ENCODE data around the gene SEMA5B.

The SEMA5B gene

GRCh38 chr3:122931636-122932035 is 95.9 kb downstream of the SEMA5B start:
- no peak overlapping the region for H3K9ac ChIP-seq (ENCODE audit: low read depth, low read length)
- H3K27me3 ChIP-seq (ENCODE audit: control insufficient read depth, insufficient read depth, low read length): no peaks in the 10 kb centered on the region
- no peaks in the 10 kb centered on the region for H3K4me1 ChIP-seq (ENCODE audit: control insufficient read depth, insufficient read depth, low read length)
- no peaks in the 10 kb centered on the region for H3K9me3 ChIP-seq (ENCODE audit: control insufficient read depth, insufficient read depth, low read length)
- no peak overlapping the region for H3K4me3 ChIP-seq (ENCODE audit: low read depth, low read length)
- H3K27ac ChIP-seq (ENCODE audit: low read depth, low read length): no peak overlapping the region
- H3K36me3 ChIP-seq (ENCODE audit: control insufficient read depth, insufficient read depth, low read length): no peaks in the 10 kb centered on the region

- Histone ChIP-seq H3K27ac (ENCODE audit: low read depth, low read length) (no peak overlapping the region), H3K9ac (ENCODE audit: low read depth, low read length) (no peak overlapping the region), H3K4me3 (ENCODE audit: low read depth, low read length) (no peak overlapping the region), H3K9me3 (ENCODE audit: control insufficient read depth, insufficient read depth, low read length) (no peaks in the 10 kb centered on the region), H3K27me3 (ENCODE audit: control insufficient read depth, insufficient read depth, low read length) (no peaks in the 10 kb centered on the region), H3K36me3 (ENCODE audit: control insufficient read depth, insufficient read depth, low read length) (no peaks in the 10 kb centered on the region), H3K4me1 (ENCODE audit: control insufficient read depth, insufficient read depth, low read length) (no peaks in the 10 kb centered on the region)
These were observed 97.2 kb downstream of the SEMA5B start for GRCh38 chr3:122930063-122930997.

- Histone ChIP-seq H3K9me3 (ENCODE audit: control insufficient read depth, insufficient read depth, low read length) (no peaks in the 10 kb centered on the region), H3K36me3 (ENCODE audit: control insufficient read depth, insufficient read depth, low read length) (no peaks in the 10 kb centered on the region), H3K27ac (ENCODE audit: low read depth, low read length) (no peak overlapping the region), H3K9ac (ENCODE audit: low read depth, low read length) (no peak overlapping the region), H3K27me3 (ENCODE audit: control insufficient read depth, insufficient read depth, low read length) (no peaks in the 10 kb centered on the region), H3K4me3 (ENCODE audit: low read depth, low read length) (no peak overlapping the region), H3K4me1 (ENCODE audit: control insufficient read depth, insufficient read depth, low read length) (no peaks in the 10 kb centered on the region)
These were observed 98.1 kb downstream of the SEMA5B start for GRCh38 chr3:122929188-122930062.

GRCh38 chr3:122928396-122929187 is 99.0 kb downstream of the SEMA5B start:
- Histone ChIP-seq H3K4me1 (ENCODE audit: control insufficient read depth, insufficient read depth, low read length) (no peaks in the 10 kb centered on the region), H3K27me3 (ENCODE audit: control insufficient read depth, insufficient read depth, low read length) (peaks cover 4% of the 10 kb centered on the region), H3K9me3 (ENCODE audit: control insufficient read depth, insufficient read depth, low read length) (no peaks in the 10 kb centered on the region), H3K27ac (ENCODE audit: low read depth, low read length) (no peak overlapping the region), H3K36me3 (ENCODE audit: control insufficient read depth, insufficient read depth, low read length) (no peaks in the 10 kb centered on the region), H3K9ac (ENCODE audit: low read depth, low read length) (no peak overlapping the region), H3K4me3 (ENCODE audit: low read depth, low read length) (no peak overlapping the region)

GRCh38 chr3:122927726-122928125 is 99.8 kb downstream of the SEMA5B start:
- H3K4me3 ChIP-seq (ENCODE audit: low read depth, low read length): no peak overlapping the region
- no peaks in the 10 kb centered on the region for H3K9me3 ChIP-seq (ENCODE audit: control insufficient read depth, insufficient read depth, low read length)
- H3K36me3 ChIP-seq (ENCODE audit: control insufficient read depth, insufficient read depth, low read length): no peaks in the 10 kb centered on the region
- peaks cover 13% of the 10 kb centered on the region for H3K27me3 ChIP-seq (ENCODE audit: control insufficient read depth, insufficient read depth, low read length)
- no peak overlapping the region for H3K9ac ChIP-seq (ENCODE audit: low read depth, low read length)
- no peaks in the 10 kb centered on the region for H3K4me1 ChIP-seq (ENCODE audit: control insufficient read depth, insufficient read depth, low read length)
- H3K27ac ChIP-seq (ENCODE audit: low read depth, low read length): no peak overlapping the region

GRCh38 chr3:122926811-122927210 is 100.8 kb downstream of the SEMA5B start:
- Histone ChIP-seq H3K27me3 (ENCODE audit: control insufficient read depth, insufficient read depth, low read length) (peaks cover 22% of the 10 kb centered on the region), H3K36me3 (ENCODE audit: control insufficient read depth, insufficient read depth, low read length) (no peaks in the 10 kb centered on the region), H3K4me3 (ENCODE audit: low read depth, low read length) (no peak overlapping the region), H3K9me3 (ENCODE audit: control insufficient read depth, insufficient read depth, low read length) (no peaks in the 10 kb centered on the region), H3K27ac (ENCODE audit: low read depth, low read length) (no peak overlapping the region), H3K4me1 (ENCODE audit: control insufficient read depth, insufficient read depth, low read length) (no peaks in the 10 kb centered on the region), H3K9ac (ENCODE audit: low read depth, low read length) (no peak overlapping the region)

GRCh38 chr3:122926322-122926721 is 101.2 kb downstream of the SEMA5B start:
- no peak overlapping the region for H3K27ac ChIP-seq (ENCODE audit: low read depth, low read length)
- no peaks in the 10 kb centered on the region for H3K4me1 ChIP-seq (ENCODE audit: control insufficient read depth, insufficient read depth, low read length)
- H3K27me3 ChIP-seq (ENCODE audit: control insufficient read depth, insufficient read depth, low read length): peaks cover 27% of the 10 kb centered on the region
- H3K4me3 ChIP-seq (ENCODE audit: low read depth, low read length): no peak overlapping the region
- no peaks in the 10 kb centered on the region for H3K9me3 ChIP-seq (ENCODE audit: control insufficient read depth, insufficient read depth, low read length)
- H3K9ac ChIP-seq (ENCODE audit: low read depth, low read length): no peak overlapping the region
- no peaks in the 10 kb centered on the region for H3K36me3 ChIP-seq (ENCODE audit: control insufficient read depth, insufficient read depth, low read length)

- no peaks in the 10 kb centered on the region for H3K36me3 ChIP-seq (ENCODE audit: control insufficient read depth, insufficient read depth, low read length)
These were observed 101.8 kb downstream of the SEMA5B start for GRCh38 chr3:122925756-122926155.

GRCh38 chr3:122924056-122924455 is 103.5 kb downstream of the SEMA5B start:
- Histone ChIP-seq H3K27ac (ENCODE audit: low read depth, low read length) (no peak overlapping the region), H3K9ac (ENCODE audit: low read depth, low read length) (no peak overlapping the region), H3K4me3 (ENCODE audit: low read depth, low read length) (no peak overlapping the region), H3K4me1 (ENCODE audit: control insufficient read depth, insufficient read depth, low read length) (no peaks in the 10 kb centered on the region), H3K36me3 (ENCODE audit: control insufficient read depth, insufficient read depth, low read length) (no peaks in the 10 kb centered on the region), H3K27me3 (ENCODE audit: control insufficient read depth, insufficient read depth, low read length) (peaks cover 31% of the 10 kb centered on the region), H3K9me3 (ENCODE audit: control insufficient read depth, insufficient read depth, low read length) (no peaks in the 10 kb centered on the region)

More at GRCh38 chr3:122925756-122926155, 101.8 kb downstream of the SEMA5B start:
- no peaks in the 10 kb centered on the region for H3K9me3 ChIP-seq (ENCODE audit: control insufficient read depth, insufficient read depth, low read length)
- no peaks in the 10 kb centered on the region for H3K4me1 ChIP-seq (ENCODE audit: control insufficient read depth, insufficient read depth, low read length)
- no peak overlapping the region for H3K9ac ChIP-seq (ENCODE audit: low read depth, low read length)
- H3K4me3 ChIP-seq (ENCODE audit: low read depth, low read length): no peak overlapping the region
- H3K27ac ChIP-seq (ENCODE audit: low read depth, low read length): no peak overlapping the region
- peaks cover 31% of the 10 kb centered on the region for H3K27me3 ChIP-seq (ENCODE audit: control insufficient read depth, insufficient read depth, low read length)

- H3K4me3 ChIP-seq (ENCODE audit: low read depth, low read length): no peak overlapping the region
- H3K36me3 ChIP-seq (ENCODE audit: control insufficient read depth, insufficient read depth, low read length): no peaks in the 10 kb centered on the region
- no peak overlapping the region for H3K27ac ChIP-seq (ENCODE audit: low read depth, low read length)
- H3K27me3 ChIP-seq (ENCODE audit: control insufficient read depth, insufficient read depth, low read length): peaks cover 31% of the 10 kb centered on the region
- no peak overlapping the region for H3K9ac ChIP-seq (ENCODE audit: low read depth, low read length)
- H3K4me1 ChIP-seq (ENCODE audit: control insufficient read depth, insufficient read depth, low read length): no peaks in the 10 kb centered on the region
- H3K9me3 ChIP-seq (ENCODE audit: control insufficient read depth, insufficient read depth, low read length): no peaks in the 10 kb centered on the region
These were observed 104.0 kb downstream of the SEMA5B start for GRCh38 chr3:122923611-122924010.

Measured in HUES48 (cell line).